GM18526 (cell line): ENCODE results near the gene CREB3.

Source experiments
- POLR2A ChIP-seq: IDR thresholded peaks from 3 replicates; pipeline ENCODE4 v1.6.1; 2011; ENCODE audit not compliant: insufficient read length; ENCODE audit errors: extremely low read depth

The CREB3 gene

GRCh38 chr9:35763181-35763580 is 30.7 kb downstream of the CREB3 start:
- no peak for TF ChIP-seq POLR2A

- TF ChIP-seq POLR2A, result no peak
Measured at GRCh38 chr9:35763803-35764202, 31.3 kb downstream of the CREB3 start.

- TF ChIP-seq POLR2A, result no peak
Measured at GRCh38 chr9:35766997-35767396, 34.5 kb downstream of the CREB3 start.

- TF ChIP-seq POLR2A, result no peak
Measured at GRCh38 chr9:35767458-35767857, 35.0 kb downstream of the CREB3 start.

GRCh38 chr9:35769763-35770162 is 37.3 kb downstream of the CREB3 start:
- no peak for TF ChIP-seq POLR2A

- TF ChIP-seq POLR2A, result no peak
Measured at GRCh38 chr9:35771075-35771433, 38.6 kb downstream of the CREB3 start.

- TF ChIP-seq POLR2A, result no peak
Measured at GRCh38 chr9:35771534-35771933, 39.1 kb downstream of the CREB3 start.

GRCh38 chr9:35771943-35772342 is 39.5 kb downstream of the CREB3 start:
- no peak for TF ChIP-seq POLR2A

GRCh38 chr9:35774907-35775635 is 42.6 kb downstream of the CREB3 start:
- no peak for TF ChIP-seq POLR2A

- TF ChIP-seq POLR2A, result no peak
Measured at GRCh38 chr9:35776018-35776417, 43.6 kb downstream of the CREB3 start.

GRCh38 chr9:35778496-35778895 is 46.0 kb downstream of the CREB3 start:
- no peak for TF ChIP-seq POLR2A

- TF ChIP-seq POLR2A, result no peak
Measured at GRCh38 chr9:35781066-35781465, 48.6 kb downstream of the CREB3 start.

- TF ChIP-seq POLR2A, result no peak
Measured at GRCh38 chr9:35783418-35783817, 51.0 kb downstream of the CREB3 start.
